Effector memory CD4-positive, alpha-beta T cell (primary cell): ENCODE data around the gene ZNF865.
A peak's percentile ranks its signal among the peaks of the same experiment; 100 is the strongest.
"Not testable (repeated sequence)": the region's sequence is repeated elsewhere in the genome, so short reads cannot be mapped to it uniquely, and the experiment has no call there.

Experiments
- DNase-seq, 3 donors: peaks; one replicate each; pipeline ENCODE4 v3.0.0-alpha.2; 2020
- H3K27ac ChIP-seq: 2 replicates; pipeline ENCODE4 v1.7.0; 2013; ENCODE audit warnings: mild to moderate bottlenecking, low read length, moderate library complexity; ENCODE audit not compliant: insufficient read depth, poor library complexity, severe bottlenecking
- H3K27me3 ChIP-seq: replicated peaks from 2 replicates; pipeline ENCODE4 v1.7.0; 2013; ENCODE audit warnings: mild to moderate bottlenecking, low read length; ENCODE audit not compliant: insufficient read depth, control insufficient read depth, poor library complexity, severe bottlenecking
- H3K36me3 ChIP-seq: 2 replicates; pipeline ENCODE4 v1.7.0; 2013; ENCODE audit warnings: mild to moderate bottlenecking, low read length, moderate library complexity; ENCODE audit not compliant: control insufficient read depth, insufficient read depth
- H3K4me1 ChIP-seq: 2 replicates; pipeline ENCODE4 v1.7.0; 2013; ENCODE audit warnings: low read length, mild to moderate bottlenecking; ENCODE audit not compliant: control insufficient read depth, insufficient read depth, poor library complexity, severe bottlenecking
- H3K4me3 ChIP-seq: 2 replicates; pipeline ENCODE4 v1.7.0; 2013; ENCODE audit warnings: low read length, low read depth, mild to moderate bottlenecking; ENCODE audit not compliant: insufficient read depth, poor library complexity, severe bottlenecking
- H3K9me3 ChIP-seq: 2 replicates; pipeline ENCODE4 v1.7.0; 2013; ENCODE audit warnings: mild to moderate bottlenecking, low read length, moderate library complexity; ENCODE audit not compliant: control insufficient read depth

ZNF865 gene

DNA sequence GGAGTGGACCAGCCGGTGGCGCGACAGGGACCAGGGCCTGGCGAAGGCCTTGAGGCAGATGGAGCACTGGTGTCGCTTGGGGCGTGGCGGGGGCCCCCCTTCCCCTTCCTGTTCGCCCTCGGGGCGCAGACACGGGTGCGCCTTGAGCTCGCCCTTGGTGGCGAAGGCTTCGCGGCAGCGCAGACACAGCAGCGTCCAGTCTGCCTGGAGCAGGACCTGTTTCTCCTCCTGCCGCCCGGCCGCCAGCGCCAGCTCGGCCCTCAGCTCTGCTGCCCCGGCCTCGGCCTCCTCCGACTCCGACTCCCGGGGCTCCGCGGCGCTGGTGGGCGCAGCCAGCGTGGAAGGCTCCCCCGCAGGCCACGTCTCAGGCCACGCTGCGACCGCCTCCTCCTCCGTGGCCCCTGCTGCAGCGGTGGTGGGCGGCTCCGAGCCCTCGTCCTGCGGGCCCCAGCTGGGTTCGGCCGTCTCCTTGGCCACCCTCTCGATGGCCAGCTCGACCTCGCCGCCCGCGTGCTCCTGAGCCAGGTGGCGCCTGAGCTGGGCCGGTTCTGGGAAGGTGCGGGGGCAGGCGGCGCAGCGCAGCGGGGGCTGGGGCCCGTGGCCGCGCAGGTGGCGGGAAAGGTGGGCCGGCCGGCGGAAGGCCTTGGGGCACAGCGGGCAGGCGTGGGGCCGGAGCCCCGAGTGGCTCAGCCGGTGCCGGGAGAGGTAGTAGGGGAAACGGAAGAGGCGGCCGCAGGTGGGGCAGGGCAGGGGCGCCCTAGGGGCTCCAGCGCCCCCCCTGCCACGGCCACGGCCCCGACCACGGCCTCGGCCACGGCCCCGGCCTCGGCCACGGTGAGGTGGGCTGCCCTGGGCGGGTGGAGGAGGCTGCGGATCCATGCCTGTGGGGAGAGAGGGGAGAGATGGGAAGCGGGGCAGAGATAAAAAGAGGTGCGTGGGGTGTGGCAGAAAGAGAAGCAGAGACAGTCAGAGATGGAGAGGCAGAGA lies 26.4 kb upstream of the ZNF865 start:
- Histone ChIP-seq H3K4me3 (no peak overlapping the region), H3K27ac (peak overlapping the region; percentile 74)

GRCh38 chr19:55579766-55580621 lies 25.5 kb upstream of the ZNF865 start:
- no peaks in the 10 kb centered on the region for H3K27me3 ChIP-seq
- H3K27ac ChIP-seq, result peak overlapping the region; percentile 74
- H3K4me3 ChIP-seq, result peak overlapping the region; percentile 73
- peaks cover 13% of the 10 kb centered on the region for H3K4me1 ChIP-seq
- peaks cover 4% of the 10 kb centered on the region for H3K36me3 ChIP-seq
- no peaks in the 10 kb centered on the region for H3K9me3 ChIP-seq
- no peak for DNase-seq

More for the DNA sequence above, 26.4 kb upstream of the ZNF865 start:
- Histone ChIP-seq H3K4me1 (peaks cover 13% of the 10 kb centered on the region), H3K36me3 (peaks cover 4% of the 10 kb centered on the region), H3K9me3 (no peaks in the 10 kb centered on the region), H3K27me3 (no peaks in the 10 kb centered on the region)
- no peak for DNase-seq

DNA sequence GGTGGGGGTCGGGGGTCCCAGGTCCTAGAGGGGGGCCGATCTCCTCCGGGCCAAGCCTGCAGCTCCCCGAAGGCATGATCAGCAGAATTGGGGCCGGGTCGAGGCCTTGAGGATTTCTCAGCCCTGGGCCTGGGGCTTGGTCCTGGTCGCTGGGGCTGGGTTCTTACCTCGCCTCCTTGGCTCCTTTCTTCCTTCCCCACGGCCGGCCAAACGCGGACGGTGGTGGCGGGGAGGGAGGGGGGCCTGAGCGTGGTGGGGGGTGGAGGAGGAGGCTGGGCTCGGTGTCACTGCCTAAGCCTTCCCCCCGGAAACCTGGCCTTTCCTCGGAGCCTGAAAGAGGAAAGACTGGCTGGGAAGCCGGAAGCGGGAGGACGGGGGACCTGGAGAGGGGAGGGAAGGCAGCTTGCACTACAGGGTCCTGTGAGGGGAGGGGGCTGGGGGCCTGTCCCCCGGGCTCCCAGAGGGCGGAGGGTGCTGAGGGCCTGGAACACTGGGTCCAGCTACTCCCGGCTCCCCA lies 24.8 kb upstream of the ZNF865 start, which contains the start of gene ZNF579:
Gene ZNF579 (minus strand): TSS at position 221 of the 517 bp plus-strand sequence. CDS start 1,209 bp downstream, outside the sequence.
- DNase-seq, result peak; percentile 36 to 57 (median 52)
- peak within 1 kb of the TSS; percentile 73 for H3K4me3 ChIP-seq
- no peaks in the 10 kb centered on the region for H3K27me3 ChIP-seq
- no peaks in the 10 kb centered on the region for H3K9me3 ChIP-seq
- H3K27ac ChIP-seq, result peak within 1 kb of the TSS; percentile 74
- H3K4me1 ChIP-seq, result peaks cover 15% of the 10 kb centered on the region
- peaks cover 4% of the 10 kb centered on the region for H3K36me3 ChIP-seq

- DNase-seq, result no peak
- H3K4me3 ChIP-seq, result peak overlapping the region; percentile 73
- no peaks in the 10 kb centered on the region for H3K9me3 ChIP-seq
- peak overlapping the region; percentile 74 for H3K27ac ChIP-seq
- H3K36me3 ChIP-seq, result peaks cover 4% of the 10 kb centered on the region
- H3K27me3 ChIP-seq, result no peaks in the 10 kb centered on the region
- peaks cover 21% of the 10 kb centered on the region for H3K4me1 ChIP-seq
Measured at GRCh38 chr19:55581145-55581822, 24.2 kb upstream of the ZNF865 start.

DNA sequence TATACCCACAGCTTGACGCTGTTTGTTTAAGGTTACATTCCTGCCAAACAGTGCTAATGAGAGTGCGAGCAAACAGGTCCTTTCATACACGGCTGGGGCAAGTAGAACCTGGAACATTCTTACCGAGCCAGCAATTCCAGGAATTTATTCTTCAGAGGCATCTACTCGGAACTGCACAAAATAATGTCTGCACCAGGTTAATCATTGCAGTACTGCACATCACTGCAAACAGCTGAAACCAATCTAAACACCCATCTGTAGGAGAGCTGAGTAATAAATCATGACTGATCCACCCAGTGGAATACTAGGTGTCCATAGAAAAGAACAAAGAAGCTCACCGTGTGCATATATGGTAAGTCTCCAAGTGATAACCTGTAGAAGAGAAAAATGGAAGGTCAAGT lies 23.6 kb upstream of the ZNF865 start:
- H3K36me3 ChIP-seq, result peaks cover 4% of the 10 kb centered on the region
- no peaks in the 10 kb centered on the region for H3K27me3 ChIP-seq
- H3K4me3 ChIP-seq, result no peak overlapping the region
- no peak overlapping the region for H3K27ac ChIP-seq
- H3K4me1 ChIP-seq, result peaks cover 26% of the 10 kb centered on the region
- no peaks in the 10 kb centered on the region for H3K9me3 ChIP-seq
- no peak for DNase-seq

DNA sequence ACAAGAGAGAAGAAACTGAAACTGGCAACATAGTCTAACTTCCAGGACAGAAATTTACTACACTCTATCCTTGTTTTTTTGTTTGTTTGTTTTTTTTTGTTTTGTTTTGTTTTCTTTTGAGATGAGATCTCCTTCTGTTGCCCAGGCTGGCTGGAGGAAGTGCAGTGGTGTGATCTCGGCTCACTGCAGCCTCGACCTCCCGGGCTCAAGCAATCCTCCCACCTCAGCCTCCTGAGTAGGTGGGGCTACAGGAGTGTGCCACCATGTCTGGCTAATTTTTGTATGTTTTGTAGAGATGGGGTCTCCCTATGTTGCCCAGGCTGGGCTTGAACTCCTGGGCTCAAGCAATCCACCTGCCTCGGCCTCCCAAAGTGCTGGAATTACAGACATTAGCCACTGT lies 23.2 kb upstream of the ZNF865 start:
- not testable (repeated sequence) for H3K4me3 ChIP-seq, H3K27me3 ChIP-seq, DNase-seq, H3K36me3 ChIP-seq, H3K9me3 ChIP-seq, H3K27ac ChIP-seq
- peaks cover 29% of the 10 kb centered on the region for H3K4me1 ChIP-seq

DNA sequence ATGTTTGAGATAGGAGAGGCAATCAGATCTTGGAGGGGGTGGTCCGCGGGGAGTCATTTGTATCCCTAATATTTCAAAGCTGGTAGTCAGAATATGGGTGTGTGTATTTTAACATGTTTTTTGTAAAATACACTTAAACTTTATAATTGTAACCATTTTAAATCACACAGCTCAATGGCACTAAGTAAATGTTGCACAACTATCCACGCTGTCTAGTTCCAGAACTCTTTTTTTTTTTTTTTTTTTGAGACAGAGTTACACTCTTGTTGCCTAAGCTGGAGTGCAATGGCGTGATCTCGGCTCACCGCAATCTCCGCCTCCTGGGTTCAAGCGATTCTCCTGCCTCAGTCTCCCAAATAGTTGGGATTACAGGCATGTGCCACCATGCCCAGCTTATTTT lies 21.6 kb upstream of the ZNF865 start:
- H3K9me3 ChIP-seq, H3K27me3 ChIP-seq, H3K36me3 ChIP-seq, H3K4me3 ChIP-seq, DNase-seq, H3K27ac ChIP-seq: not testable (repeated sequence)
- H3K4me1 ChIP-seq, result peaks cover 32% of the 10 kb centered on the region

- Histone ChIP-seq H3K27me3 (no peaks in the 10 kb centered on the region), H3K4me1 (peaks cover 32% of the 10 kb centered on the region), H3K4me3 (no peak overlapping the region), H3K36me3 (no peaks in the 10 kb centered on the region), H3K9me3 (no peaks in the 10 kb centered on the region), H3K27ac (no peak overlapping the region)
- no peak for DNase-seq
Measured at GRCh38 chr19:55584871-55585270, 20.6 kb upstream of the ZNF865 start.

- no peaks in the 10 kb centered on the region for H3K27me3 ChIP-seq
- H3K4me1 ChIP-seq, result peaks cover 28% of the 10 kb centered on the region
- H3K36me3 ChIP-seq, result no peaks in the 10 kb centered on the region
- H3K9me3 ChIP-seq, result no peaks in the 10 kb centered on the region
- H3K4me3 ChIP-seq, result peak overlapping the region; percentile 37
- peak in 2 of 3 donors; percentile 25 to 32 for DNase-seq
- H3K27ac ChIP-seq, result no peak overlapping the region
Measured at GRCh38 chr19:55585658-55586339, 19.6 kb upstream of the ZNF865 start.
